AG09309 (cell line): ENCODE results near the gene SPRTN.
A peak's percentile ranks its signal among the peaks of the same experiment; 100 is the strongest.

Experiments used
- DNase-seq: peaks from one replicate; pipeline ENCODE4 v3.0.0-alpha.2; 2010; ENCODE audit warnings: low read depth
- H3K4me3 ChIP-seq: 2 replicates; pipeline ENCODE4 v1.5.1; 2011; ENCODE audit warnings: mild to moderate bottlenecking, low read depth, low read length, moderate library complexity; ENCODE audit not compliant: control insufficient read depth
- TF ChIP-seq, protein P1 (sequence below): IDR thresholded peaks from 2 replicates; pipeline ENCODE4 v1.5.1; 2011; ENCODE audit warnings: mild to moderate bottlenecking, low read depth, low read length, inconsistent platforms; ENCODE audit not compliant: insufficient read depth, control insufficient read depth; ENCODE audit errors: missing control alignments

Gene SPRTN

DNA sequence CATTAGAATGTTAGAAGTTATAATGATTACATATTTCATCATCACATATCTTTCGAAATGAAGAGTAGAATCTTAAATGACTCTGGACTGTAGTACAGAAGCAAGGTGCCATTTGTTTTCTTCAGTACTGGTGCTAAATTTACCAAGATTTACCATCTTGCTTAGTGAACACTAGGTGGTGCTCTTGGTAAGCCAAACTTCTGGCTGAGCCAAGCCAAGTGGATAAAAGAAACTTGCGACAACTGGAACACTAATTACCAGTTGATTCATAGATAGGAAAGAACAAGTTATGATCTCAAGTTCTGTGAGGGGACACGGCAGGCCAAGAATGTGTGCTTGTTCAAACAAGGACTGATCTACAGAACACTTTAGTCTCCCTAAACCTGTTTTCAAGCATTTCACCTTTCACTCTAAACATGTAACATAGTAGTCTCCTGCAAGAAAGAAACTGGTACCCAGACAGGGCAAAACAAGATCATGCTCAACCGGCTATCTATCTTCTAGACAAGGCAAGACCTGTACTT, 19.8 kb downstream of the SPRTN start:
- H3K4me3 ChIP-seq: no peak overlapping the region
- TF ChIP-seq, protein P1, sequence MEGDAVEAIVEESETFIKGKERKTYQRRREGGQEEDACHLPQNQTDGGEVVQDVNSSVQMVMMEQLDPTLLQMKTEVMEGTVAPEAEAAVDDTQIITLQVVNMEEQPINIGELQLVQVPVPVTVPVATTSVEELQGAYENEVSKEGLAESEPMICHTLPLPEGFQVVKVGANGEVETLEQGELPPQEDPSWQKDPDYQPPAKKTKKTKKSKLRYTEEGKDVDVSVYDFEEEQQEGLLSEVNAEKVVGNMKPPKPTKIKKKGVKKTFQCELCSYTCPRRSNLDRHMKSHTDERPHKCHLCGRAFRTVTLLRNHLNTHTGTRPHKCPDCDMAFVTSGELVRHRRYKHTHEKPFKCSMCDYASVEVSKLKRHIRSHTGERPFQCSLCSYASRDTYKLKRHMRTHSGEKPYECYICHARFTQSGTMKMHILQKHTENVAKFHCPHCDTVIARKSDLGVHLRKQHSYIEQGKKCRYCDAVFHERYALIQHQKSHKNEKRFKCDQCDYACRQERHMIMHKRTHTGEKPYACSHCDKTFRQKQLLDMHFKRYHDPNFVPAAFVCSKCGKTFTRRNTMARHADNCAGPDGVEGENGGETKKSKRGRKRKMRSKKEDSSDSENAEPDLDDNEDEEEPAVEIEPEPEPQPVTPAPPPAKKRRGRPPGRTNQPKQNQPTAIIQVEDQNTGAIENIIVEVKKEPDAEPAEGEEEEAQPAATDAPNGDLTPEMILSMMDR: peak; percentile 72
- peak; percentile 57 for DNase-seq

DNA sequence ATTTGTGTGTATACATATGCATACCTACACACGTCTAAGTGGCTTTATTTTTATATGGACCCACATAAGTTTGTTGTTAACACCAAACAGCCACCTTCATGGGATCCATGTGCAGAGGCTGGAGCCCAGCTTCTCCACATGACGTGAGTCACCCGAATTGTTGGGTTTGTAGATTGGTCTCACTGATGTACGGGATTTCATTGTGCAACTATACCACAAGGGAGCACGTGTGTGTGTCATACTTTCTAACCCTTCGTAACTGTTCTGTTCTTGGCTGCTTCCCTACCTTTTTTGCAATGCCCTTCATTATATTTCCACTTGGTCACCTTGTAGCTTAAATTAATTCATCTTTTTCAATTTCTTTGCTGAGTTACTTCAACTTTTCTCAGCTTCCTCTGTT, 21.0 kb downstream of the SPRTN start:
- no peak overlapping the region for H3K4me3 ChIP-seq
- DNase-seq: peak; percentile 92
- TF ChIP-seq, protein P1: no peak

DNA sequence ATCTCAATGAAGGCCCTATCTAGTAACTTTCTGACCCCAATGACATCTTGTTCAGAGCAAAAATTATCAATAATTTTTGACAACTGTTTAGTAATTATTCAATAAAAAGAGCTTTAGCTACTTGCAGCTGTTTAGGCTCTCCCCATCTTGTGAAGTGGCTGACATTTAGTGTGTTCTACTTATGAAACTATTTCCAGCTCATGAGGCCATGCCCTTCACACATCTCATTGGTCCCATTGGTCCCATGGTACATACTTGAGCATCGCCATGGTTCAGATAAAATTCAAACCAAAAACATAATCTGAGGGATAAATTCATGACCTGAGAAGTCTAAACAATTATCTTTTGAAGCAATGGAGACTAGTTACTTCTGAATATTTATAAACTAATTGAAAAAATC, 24.2 kb downstream of the SPRTN start:
- TF ChIP-seq, protein P1: no peak
- no peak for DNase-seq
- no peak overlapping the region for H3K4me3 ChIP-seq

DNA sequence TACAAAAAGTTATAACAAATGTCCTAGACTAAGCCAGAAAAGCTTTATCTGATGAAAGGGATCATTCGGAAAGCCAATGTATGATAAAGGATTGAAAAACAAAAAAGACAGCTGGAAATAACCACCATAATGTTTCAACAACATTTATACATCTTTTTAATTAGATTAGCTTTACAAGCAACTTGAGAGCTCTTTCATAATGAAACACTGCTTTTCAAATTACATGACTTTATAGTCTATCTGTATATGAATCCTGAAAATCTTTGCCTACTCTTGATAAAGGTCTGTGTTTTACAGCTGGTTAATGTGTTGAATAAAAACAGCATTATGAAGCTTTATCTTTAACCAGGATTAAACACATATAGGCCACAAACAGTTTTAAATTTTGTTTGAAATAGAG, 25.5 kb downstream of the SPRTN start:
- TF ChIP-seq, protein P1: no peak
- DNase-seq: no peak
- no peak overlapping the region for H3K4me3 ChIP-seq

DNA sequence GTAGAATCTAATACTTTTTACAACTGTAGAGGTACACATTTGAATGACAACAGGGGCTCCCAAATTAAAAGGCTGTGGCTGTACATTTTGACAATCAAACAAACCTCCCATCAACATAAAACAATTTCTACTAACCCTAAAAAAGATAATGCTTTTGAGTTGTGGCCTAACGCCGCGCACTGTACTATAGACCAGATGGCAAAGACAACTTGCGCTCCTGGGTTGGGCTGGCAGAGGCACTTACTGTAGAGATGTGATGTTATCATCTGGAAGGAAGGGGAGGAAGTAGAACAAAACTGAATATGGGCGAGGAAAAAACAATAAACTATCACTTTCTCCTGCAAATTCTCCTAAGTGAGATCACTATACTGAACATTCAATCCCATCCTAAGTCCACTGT, 26.1 kb downstream of the SPRTN start:
- TF ChIP-seq, protein P1: no peak
- H3K4me3 ChIP-seq: no peak overlapping the region
- no peak for DNase-seq

DNA sequence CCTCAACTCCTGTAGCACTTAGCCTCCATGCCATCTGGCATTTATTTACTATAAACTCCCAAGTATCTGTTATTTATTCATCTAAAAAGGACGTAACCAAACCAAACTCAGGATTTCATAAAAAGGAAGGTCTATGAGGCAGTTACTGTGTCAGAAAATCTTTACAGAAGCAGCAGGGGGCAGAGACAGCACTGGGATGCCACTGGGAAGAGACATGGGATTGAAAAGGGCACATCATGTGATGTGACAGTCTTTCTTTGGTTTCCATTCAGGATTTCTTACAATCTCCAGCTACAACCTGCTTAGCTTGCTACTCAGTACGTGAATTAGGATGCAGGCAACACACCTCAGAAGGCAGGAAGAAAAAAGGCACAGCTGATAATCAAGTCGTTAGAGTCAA, 31.2 kb downstream of the SPRTN start:
- TF ChIP-seq, protein P1: no peak
- no peak for DNase-seq
- H3K4me3 ChIP-seq: no peak overlapping the region

DNA sequence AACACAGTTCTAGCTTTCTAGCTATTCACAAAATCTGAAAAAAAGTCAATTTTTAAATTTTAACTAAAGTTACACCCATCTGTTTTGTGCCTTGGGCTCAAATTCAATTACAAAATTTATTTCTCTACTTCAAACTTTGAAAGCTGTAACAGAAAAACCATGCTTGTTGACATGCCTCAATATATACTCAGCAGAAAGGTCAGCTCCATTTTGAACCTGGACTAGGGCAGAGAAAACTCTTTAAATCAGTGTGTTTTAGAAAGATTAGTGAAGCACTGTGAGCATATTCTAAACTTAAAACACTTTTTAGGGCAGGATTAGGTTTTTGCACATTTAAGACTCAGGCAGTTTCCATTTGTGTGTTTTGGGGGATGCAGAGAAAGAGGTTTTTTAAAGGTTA, 34.4 kb downstream of the SPRTN start:
- TF ChIP-seq, protein P1: no peak
- H3K4me3 ChIP-seq: no peak overlapping the region
- no peak for DNase-seq
